ENCODE data around the gene CPT1A.

GRCh38 chr11:68810164-68810563 lies 31.6 kb downstream of the CPT1A start:
- TF ChIP-seq, protein P1, sequence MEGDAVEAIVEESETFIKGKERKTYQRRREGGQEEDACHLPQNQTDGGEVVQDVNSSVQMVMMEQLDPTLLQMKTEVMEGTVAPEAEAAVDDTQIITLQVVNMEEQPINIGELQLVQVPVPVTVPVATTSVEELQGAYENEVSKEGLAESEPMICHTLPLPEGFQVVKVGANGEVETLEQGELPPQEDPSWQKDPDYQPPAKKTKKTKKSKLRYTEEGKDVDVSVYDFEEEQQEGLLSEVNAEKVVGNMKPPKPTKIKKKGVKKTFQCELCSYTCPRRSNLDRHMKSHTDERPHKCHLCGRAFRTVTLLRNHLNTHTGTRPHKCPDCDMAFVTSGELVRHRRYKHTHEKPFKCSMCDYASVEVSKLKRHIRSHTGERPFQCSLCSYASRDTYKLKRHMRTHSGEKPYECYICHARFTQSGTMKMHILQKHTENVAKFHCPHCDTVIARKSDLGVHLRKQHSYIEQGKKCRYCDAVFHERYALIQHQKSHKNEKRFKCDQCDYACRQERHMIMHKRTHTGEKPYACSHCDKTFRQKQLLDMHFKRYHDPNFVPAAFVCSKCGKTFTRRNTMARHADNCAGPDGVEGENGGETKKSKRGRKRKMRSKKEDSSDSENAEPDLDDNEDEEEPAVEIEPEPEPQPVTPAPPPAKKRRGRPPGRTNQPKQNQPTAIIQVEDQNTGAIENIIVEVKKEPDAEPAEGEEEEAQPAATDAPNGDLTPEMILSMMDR (IDR thresholded peaks at IDR 0.05): no peak
- TF ChIP-seq POLR2A (IDR thresholded peaks at IDR 0.05): no peak

Measured in prostate gland (tissue), 2 donors.